PC-9 (cell line): ENCODE measurements around the gene TMEM38A.

ENCODE experiments used
- CTCF ChIP-seq: fragments of 200-600 bp; sonication (generic); conservative IDR thresholded peaks from 2 replicates; pipeline ENCODE4 v1.6.1; 2017; ENCODE audit warnings: mixed run types, antibody characterized with exemption, mild to moderate bottlenecking, moderate library complexity
- EZH2 ChIP-seq: fragments of 200-600 bp; sonication (generic); IDR thresholded peaks from 2 replicates; pipeline ENCODE4 v1.8.0; 2017; ENCODE audit warnings: antibody characterized with exemption, low read depth

GRCh38 chr19:16613841-16614240 lies 47.1 kb upstream of the TMEM38A start:
- no peak for TF ChIP-seq CTCF
- TF ChIP-seq EZH2 = no peak
